Ovary (tissue), 9 donors: ENCODE data around the gene BNC2. TPM values are rescaled to one million over a fixed set of nuclear protein-coding genes. Genes with fewer than 3 reads are reported as not detected.

Experiments used
- DNase-seq, 5 donors: peaks; one replicate each; pipeline ENCODE4 v3.0.0-alpha.2; 2019 to 2020
- H3K27ac ChIP-seq, 2 donors: fragments of 200-600 bp; one replicate each; pipeline versions ENCODE4 v1.5.1 to v1.8.0; 2019 to 2022
- H3K27me3 ChIP-seq: fragments of 200-600 bp; one replicate; pipeline ENCODE4 v1.8.0; 2022
- H3K36me3 ChIP-seq: fragments of 200-600 bp; sonication (generic); one replicate; pipeline ENCODE4 v1.5.1; 2019
- H3K4me1 ChIP-seq: one replicate; pipeline ENCODE4 v1.8.1; 2013; ENCODE audit warnings: mild to moderate bottlenecking, moderate library complexity; ENCODE audit not compliant: insufficient read depth
- H3K4me3 ChIP-seq: fragments of 200-600 bp; sonication (generic); one replicate; pipeline ENCODE4 v1.5.1; 2017
- H3K9me3 ChIP-seq, 2 donors: fragments of 200-600 bp in 1 of 2; sonication (generic) in 1 of 2; one replicate each; pipeline versions ENCODE4 v1.5.1 to v1.8.1; 2013 to 2019; ENCODE audit warnings: mild to moderate bottlenecking in 1 of 2, moderate library complexity in 1 of 2
- CTCF ChIP-seq, 3 donors: fragments of 450-650 bp in 2 of 3; fragments of 200-600 bp in 1 of 3; IDR thresholded peaks; one replicate each; pipeline versions ENCODE4 v1.5.1 to v1.8.0; 2016 to 2022; ENCODE audit warnings: antibody characterized with exemption in 3 of 3, mild to moderate bottlenecking in 1 of 3
- EP300 ChIP-seq: sonication (generic); formaldehyde crosslinking; IDR thresholded peaks from one replicate; pipeline ENCODE4 v1.6.1; 2017; ENCODE audit warnings: antibody characterized with exemption
- POLR2A ChIP-seq: fragments of 450-650 bp; IDR thresholded peaks from one replicate; pipeline ENCODE4 v1.6.1; 2017; ENCODE audit warnings: antibody characterized with exemption, mild to moderate bottlenecking, moderate library complexity
- WGBS, 3 donors: extraction: QIAGEN DNeasy Blood & Tissue Kit in 1 of 3; methylation state at CpG; one replicate each; pipeline versions ENCODE4 v1.1.5 to v1.1.7; 2013 to 2017; 5-methylcytosine and 5-hydroxymethylcytosine counted together
- intact Hi-C, 4 donors: fragments of 100-400 bp; cut with DNase I; formaldehyde crosslinking; loops; one replicate each; pipeline versions ENCODE4 v1.11.0 to v1.15.1; 2022 to 2023
- polyA plus RNA-seq, 2 donors: library from polyadenylated mRNA; stranded (reverse); fragments of 200-250 nt in 1 of 2; fragments of 350-450 nt in 1 of 2; fragmentation: Illumina TruSeq in 1 of 2; extraction: RNeasy Lipid Tissue Mini Kit (QIAGEN cat#74804) in 1 of 2; gene quantifications; one replicate each; pipeline ENCODE4 v1.2.3, GENCODE V29; 2013 to 2014
- total RNA-seq, 7 donors: library from RNA; depleted of rRNA in 2 of 7; stranded (reverse); fragments of >200 nt in 2 of 7; fragmentation: NEBNext Ultra II Directional in 3 of 7; extraction: Animal tissue kit (Norgen Biotek cat#: 25700) in 3 of 7; gene quantifications; one replicate each; pipeline versions ENCODE4 v1.1.0 to v1.2.4, GENCODE V29; 2016 to 2023
- donor health status: DM: no; HTN: no; CAD: no; lungs with moderate emphysema.
- donor health status: DM: no; HTN: no; CAD: no.
- donor health status: Bipolar disorder and iron deficiency.
- donor health status: DM: yes; HTN: yes; CAD: no.
- donor health status: DM: no; HTN: no; CAD: no.
- donor health status: DM: yes; HTN: yes; CAD: no.

BNC2 gene
- total and polyA plus RNA-seq, 9 donors = 17.2 to 232 (median 197) TPM

DNA sequence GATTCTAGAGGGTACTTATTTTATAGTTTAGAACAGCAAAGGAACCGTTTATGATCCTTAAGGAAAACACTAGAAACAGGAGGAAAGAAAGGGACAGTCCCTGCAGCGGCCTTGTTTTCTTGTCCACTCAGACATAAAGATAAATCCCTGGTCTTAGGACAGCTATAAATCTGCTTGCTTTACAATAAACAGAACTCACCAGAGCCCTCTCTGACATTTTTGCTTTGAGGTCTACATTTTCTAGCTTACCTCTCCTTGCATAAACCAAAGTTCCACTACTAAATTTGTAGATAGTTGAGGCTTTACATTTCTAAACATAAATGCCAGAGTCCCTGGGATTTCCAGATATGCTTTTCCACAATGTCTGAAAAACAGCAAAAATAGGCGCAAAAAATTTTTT lies 422.5 kb downstream of the BNC2 start:
- 80 to 87% (median 84%) methylated on average over 3 of the region's 3 CpGs for WGBS, 3 donors
- Histone ChIP-seq H3K4me3 (no peak overlapping the region), H3K27ac (no peak overlapping the region), H3K36me3 (no peaks in the 10 kb centered on the region), H3K27me3 (no peaks in the 10 kb centered on the region), H3K4me1 (peaks cover 4% of the 10 kb centered on the region), H3K9me3 (no peaks in the 10 kb centered on the region)
- no peak for DNase-seq
- intact Hi-C loops = no loop called here
- TF ChIP-seq EP300 = no peak
- no peak for TF ChIP-seq POLR2A
- TF ChIP-seq CTCF (IDR thresholded peaks at IDR 0.05) = no peak

DNA sequence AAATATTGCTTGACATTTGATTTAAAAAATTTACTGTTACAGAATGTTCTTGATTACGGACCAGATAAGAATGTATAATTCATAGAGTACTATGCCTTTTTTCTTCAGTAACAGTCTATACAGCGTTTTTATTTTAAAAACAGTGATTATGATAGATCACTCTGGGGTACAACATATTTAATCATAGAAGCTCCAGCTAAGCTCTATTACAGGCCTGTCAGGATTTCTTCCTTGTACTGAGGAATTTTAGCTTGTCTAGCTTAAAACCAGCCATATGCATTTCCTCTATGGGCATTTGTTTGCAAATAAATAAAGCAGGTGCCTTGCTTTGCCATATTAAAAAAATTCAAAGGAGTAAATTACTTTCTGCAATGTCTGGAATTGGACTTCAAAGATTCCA lies 423.8 kb downstream of the BNC2 start:
- no peak overlapping the region for H3K27ac ChIP-seq
- DNase-seq = no peak
- H3K27me3 ChIP-seq = no peaks in the 10 kb centered on the region
- H3K9me3 ChIP-seq = no peaks in the 10 kb centered on the region
- TF ChIP-seq EP300 (no peak), CTCF (IDR thresholded peaks at IDR 0.05) (no peak), POLR2A (no peak)
- 69 to 78% (median 73%) methylated on average over 2 of the region's 2 CpGs for WGBS, 3 donors
- H3K4me1 ChIP-seq = peaks cover 4% of the 10 kb centered on the region
- no peaks in the 10 kb centered on the region for H3K36me3 ChIP-seq
- intact Hi-C loops = no loop called here
- no peak overlapping the region for H3K4me3 ChIP-seq

- Histone ChIP-seq H3K4me3 (no peak overlapping the region), H3K27ac (no peak overlapping the region), H3K36me3 (no peaks in the 10 kb centered on the region), H3K27me3 (no peaks in the 10 kb centered on the region), H3K9me3 (no peaks in the 10 kb centered on the region), H3K4me1 (no peaks in the 10 kb centered on the region)
- no peak for TF ChIP-seq EP300
- no peak for TF ChIP-seq POLR2A
- no peak for TF ChIP-seq CTCF (IDR thresholded peaks at IDR 0.05)
- DNase-seq = no peak
- intact Hi-C loops = no loop called here
- 25 to 48% (median 47%) methylated on average over 7 of the region's 7 CpGs for WGBS, 3 donors
Observed at GRCh38 chr9:16445141-16445920, 425.1 kb downstream of the BNC2 start.

DNA sequence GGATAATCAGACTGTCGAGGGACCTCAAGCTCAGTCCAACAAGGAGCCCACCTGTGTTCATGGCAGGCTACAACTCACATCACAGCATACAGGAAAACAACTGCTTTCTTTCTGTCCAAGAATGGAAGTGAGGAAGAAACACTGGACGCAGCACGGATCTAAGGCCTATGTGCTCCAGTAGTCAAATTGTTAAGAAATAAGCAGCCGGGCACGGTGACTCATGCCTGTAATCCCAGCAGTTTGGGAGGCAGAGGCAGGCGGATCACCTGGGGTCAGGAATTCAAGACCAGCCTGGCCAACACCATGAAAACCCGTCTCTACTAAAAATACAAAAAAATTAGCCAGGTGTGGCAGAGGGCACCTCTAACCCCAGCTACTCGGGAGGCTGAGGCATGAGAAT lies 427.8 kb downstream of the BNC2 start:
- intact Hi-C loops = no loop called here
- TF ChIP-seq EP300 (no peak), CTCF (IDR thresholded peaks at IDR 0.05) (no peak), POLR2A (no peak)
- Histone ChIP-seq H3K27ac (no peak overlapping the region), H3K4me3 (no peak overlapping the region), H3K27me3 (no peaks in the 10 kb centered on the region), H3K36me3 (no peaks in the 10 kb centered on the region), H3K9me3 (no peaks in the 10 kb centered on the region), H3K4me1 (no peaks in the 10 kb centered on the region)
- WGBS, 3 donors = 30 to 62% (median 47%) methylated on average over 8 of the region's 8 CpGs
- DNase-seq = peak in 4 of 5 donors; percentile 38 to 63 (median 44)
